Parathyroid adenoma (tissue), 2 donors: ENCODE results near the gene LTBP1.

Experiments used
- H2AFZ ChIP-seq: fragments of 300-600 bp; sonication (generic); one replicate; pipeline ENCODE4 v1.7.0; 2017; ENCODE audit warnings: antibody characterized with exemption, mild to moderate bottlenecking
- H3K27ac ChIP-seq: fragments of 300-600 bp; sonication (generic); one replicate; pipeline ENCODE4 v1.7.0; 2017
- H3K27me3 ChIP-seq: fragments of 300-600 bp; sonication (generic); one replicate; pipeline ENCODE4 v1.7.0; 2017; ENCODE audit warnings: low read length; ENCODE audit not compliant: control insufficient read depth, insufficient read depth
- H3K36me3 ChIP-seq: fragments of 300-600 bp; sonication (generic); one replicate; pipeline ENCODE4 v1.7.0; 2017; ENCODE audit warnings: low read length; ENCODE audit not compliant: control insufficient read depth, insufficient read depth
- H3K4me1 ChIP-seq: fragments of 300-600 bp; sonication (generic); one replicate; pipeline ENCODE4 v1.7.0; 2017; ENCODE audit warnings: control low read depth
- H3K4me2 ChIP-seq: fragments of 300-600 bp; sonication (generic); one replicate; pipeline ENCODE4 v1.7.0; 2017; ENCODE audit warnings: low read length
- H3K4me3 ChIP-seq: fragments of 300-600 bp; sonication (generic); one replicate; pipeline ENCODE4 v1.7.0; 2017; ENCODE audit warnings: low read depth, low read length
- H3K79me2 ChIP-seq: fragments of 300-600 bp; sonication (generic); one replicate; pipeline ENCODE4 v1.7.0; 2017; ENCODE audit warnings: control low read depth
- H3K9ac ChIP-seq: fragments of 300-600 bp; sonication (generic); one replicate; pipeline ENCODE4 v1.7.0; 2017; ENCODE audit warnings: mild to moderate bottlenecking
- H3K9me3 ChIP-seq: fragments of 300-600 bp; sonication (generic); one replicate; pipeline ENCODE4 v1.7.0; 2017; ENCODE audit warnings: low read length; ENCODE audit not compliant: control insufficient read depth
- TF ChIP-seq, protein P1 (sequence below): fragments of 300-600 bp; sonication (generic); IDR thresholded peaks from one replicate; pipeline ENCODE4 v1.7.0; 2017; ENCODE audit warnings: antibody characterized with exemption, mild to moderate bottlenecking
- donor health status: primary hyperparathyroidism.

The LTBP1 gene, protein sequence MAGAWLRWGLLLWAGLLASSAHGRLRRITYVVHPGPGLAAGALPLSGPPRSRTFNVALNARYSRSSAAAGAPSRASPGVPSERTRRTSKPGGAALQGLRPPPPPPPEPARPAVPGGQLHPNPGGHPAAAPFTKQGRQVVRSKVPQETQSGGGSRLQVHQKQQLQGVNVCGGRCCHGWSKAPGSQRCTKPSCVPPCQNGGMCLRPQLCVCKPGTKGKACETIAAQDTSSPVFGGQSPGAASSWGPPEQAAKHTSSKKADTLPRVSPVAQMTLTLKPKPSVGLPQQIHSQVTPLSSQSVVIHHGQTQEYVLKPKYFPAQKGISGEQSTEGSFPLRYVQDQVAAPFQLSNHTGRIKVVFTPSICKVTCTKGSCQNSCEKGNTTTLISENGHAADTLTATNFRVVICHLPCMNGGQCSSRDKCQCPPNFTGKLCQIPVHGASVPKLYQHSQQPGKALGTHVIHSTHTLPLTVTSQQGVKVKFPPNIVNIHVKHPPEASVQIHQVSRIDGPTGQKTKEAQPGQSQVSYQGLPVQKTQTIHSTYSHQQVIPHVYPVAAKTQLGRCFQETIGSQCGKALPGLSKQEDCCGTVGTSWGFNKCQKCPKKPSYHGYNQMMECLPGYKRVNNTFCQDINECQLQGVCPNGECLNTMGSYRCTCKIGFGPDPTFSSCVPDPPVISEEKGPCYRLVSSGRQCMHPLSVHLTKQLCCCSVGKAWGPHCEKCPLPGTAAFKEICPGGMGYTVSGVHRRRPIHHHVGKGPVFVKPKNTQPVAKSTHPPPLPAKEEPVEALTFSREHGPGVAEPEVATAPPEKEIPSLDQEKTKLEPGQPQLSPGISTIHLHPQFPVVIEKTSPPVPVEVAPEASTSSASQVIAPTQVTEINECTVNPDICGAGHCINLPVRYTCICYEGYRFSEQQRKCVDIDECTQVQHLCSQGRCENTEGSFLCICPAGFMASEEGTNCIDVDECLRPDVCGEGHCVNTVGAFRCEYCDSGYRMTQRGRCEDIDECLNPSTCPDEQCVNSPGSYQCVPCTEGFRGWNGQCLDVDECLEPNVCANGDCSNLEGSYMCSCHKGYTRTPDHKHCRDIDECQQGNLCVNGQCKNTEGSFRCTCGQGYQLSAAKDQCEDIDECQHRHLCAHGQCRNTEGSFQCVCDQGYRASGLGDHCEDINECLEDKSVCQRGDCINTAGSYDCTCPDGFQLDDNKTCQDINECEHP (N-terminal part only)

DNA sequence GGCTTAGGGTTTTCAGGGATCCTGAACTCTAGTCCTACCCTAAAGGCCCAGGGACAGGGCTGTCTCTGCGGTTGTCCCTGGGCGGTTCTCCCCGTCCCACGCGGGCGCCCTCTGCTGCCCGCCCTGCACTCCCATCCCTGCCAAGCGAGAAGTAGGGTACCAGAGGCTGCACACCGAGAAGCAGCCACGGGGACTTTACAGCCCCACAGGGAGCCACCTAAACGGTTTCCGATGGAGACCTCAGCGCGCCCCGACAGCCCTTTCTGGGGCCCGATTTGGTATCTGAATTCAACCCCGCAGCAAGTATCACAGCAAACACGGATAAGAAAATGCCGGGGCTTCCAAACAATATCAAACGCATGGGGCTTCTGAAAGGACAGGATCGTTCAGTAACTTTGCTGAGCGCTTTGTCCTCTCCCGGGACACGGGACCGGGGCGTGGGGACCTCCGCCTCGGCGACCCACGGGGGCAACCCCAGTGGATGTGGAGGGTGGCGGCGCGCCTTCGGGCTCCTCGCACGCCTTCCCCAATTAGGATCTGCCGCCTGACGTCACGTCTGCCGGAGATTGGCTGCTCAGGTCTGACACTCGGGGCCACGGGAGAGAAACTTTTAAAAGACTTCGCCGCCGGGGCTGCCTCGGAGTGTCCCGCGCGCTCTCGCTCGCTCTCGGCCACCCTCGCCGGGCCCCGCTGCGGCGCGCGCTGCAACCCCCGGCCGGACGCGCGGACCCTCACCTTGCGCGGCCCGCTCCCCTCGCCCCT is at the start of gene LTBP1:
Gene LTBP1 (plus strand): TSS at position 640 of the 762 bp plus-strand sequence. CDS start 372 bp downstream, outside the sequence.
- no peaks in the 10 kb centered on the region for H3K4me1 ChIP-seq
- H3K79me2 ChIP-seq = no peaks in the 10 kb centered on the region
- H3K9ac ChIP-seq = no peak within 1 kb of the TSS
- no peaks in the 10 kb centered on the region for H3K9me3 ChIP-seq
- H3K36me3 ChIP-seq = no peaks in the 10 kb centered on the region
- H3K27me3 ChIP-seq = no peaks in the 10 kb centered on the region
- H3K4me3 ChIP-seq = peak within 1 kb of the TSS; percentile 60
- H3K4me2 ChIP-seq = peak within 1 kb of the TSS; percentile 84
- H2AFZ ChIP-seq = peak within 1 kb of the TSS; percentile 80
- no peak within 1 kb of the TSS for H3K27ac ChIP-seq
- TF ChIP-seq, protein P1, sequence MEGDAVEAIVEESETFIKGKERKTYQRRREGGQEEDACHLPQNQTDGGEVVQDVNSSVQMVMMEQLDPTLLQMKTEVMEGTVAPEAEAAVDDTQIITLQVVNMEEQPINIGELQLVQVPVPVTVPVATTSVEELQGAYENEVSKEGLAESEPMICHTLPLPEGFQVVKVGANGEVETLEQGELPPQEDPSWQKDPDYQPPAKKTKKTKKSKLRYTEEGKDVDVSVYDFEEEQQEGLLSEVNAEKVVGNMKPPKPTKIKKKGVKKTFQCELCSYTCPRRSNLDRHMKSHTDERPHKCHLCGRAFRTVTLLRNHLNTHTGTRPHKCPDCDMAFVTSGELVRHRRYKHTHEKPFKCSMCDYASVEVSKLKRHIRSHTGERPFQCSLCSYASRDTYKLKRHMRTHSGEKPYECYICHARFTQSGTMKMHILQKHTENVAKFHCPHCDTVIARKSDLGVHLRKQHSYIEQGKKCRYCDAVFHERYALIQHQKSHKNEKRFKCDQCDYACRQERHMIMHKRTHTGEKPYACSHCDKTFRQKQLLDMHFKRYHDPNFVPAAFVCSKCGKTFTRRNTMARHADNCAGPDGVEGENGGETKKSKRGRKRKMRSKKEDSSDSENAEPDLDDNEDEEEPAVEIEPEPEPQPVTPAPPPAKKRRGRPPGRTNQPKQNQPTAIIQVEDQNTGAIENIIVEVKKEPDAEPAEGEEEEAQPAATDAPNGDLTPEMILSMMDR = peak; percentile 75

DNA sequence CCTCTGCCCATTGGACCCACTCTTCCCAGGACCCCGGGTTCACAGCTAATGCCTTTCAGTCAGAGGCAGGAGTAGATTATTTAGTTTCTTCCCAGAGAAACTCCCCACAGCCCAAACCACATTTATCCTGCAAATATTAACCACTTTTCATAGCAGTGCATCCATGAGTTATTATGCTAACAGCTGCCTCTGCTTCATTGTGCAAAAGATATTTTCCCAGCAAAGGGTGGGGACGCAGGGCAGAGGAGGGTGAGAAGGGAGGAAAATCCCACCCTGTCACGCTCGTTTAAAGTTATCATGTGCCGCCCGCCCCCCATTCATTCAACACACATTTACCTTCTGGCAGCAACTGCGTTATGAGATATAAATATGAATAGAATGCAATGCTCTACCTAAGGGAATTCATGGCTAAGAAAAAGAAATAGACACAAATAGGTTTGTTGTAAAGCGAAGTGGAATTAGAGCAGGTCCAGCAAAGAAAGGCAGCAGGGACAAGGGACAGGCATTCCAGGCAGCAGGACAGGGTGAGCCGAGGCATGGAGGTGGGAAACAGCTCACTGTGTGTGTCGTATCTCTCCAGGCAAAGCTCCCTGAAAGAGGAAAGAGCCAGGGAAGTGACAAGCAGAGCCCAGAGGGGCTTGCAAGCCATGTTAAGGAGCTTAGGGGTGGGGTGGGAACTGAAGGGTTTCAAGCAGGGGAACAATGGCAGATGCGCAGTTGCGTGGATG is 46.3 kb upstream of the LTBP1 start:
- TF ChIP-seq, protein P1 = no peak
- no peaks in the 10 kb centered on the region for H3K27me3 ChIP-seq
- H3K4me3 ChIP-seq = no peak overlapping the region
- H3K27ac ChIP-seq = no peak overlapping the region
- no peak overlapping the region for H3K4me2 ChIP-seq
- H3K36me3 ChIP-seq = no peaks in the 10 kb centered on the region
- H3K4me1 ChIP-seq = no peaks in the 10 kb centered on the region
- H3K79me2 ChIP-seq = no peaks in the 10 kb centered on the region
- H3K9me3 ChIP-seq = no peaks in the 10 kb centered on the region
- no peak overlapping the region for H3K9ac ChIP-seq
- no peak overlapping the region for H2AFZ ChIP-seq

DNA sequence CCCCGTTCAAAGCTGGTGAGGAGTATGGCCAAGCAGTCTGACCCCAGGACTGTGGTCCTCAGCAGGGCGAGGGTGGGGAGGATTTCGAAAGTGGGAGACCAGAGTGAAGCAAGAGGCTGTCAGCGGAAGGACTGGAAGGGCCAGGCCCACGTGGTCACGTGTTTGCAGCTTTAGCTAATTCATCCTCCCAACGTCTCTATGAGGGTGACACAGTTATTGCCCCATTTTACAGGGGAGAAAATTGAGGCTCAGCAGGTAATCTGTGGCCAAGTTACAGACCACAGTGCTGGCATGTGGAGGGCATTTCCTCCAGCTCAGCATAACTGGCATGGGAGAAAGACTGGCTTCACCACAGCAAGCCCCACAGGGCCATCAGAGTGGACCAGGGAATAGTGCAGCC is 45.4 kb upstream of the LTBP1 start:
- no peak overlapping the region for H2AFZ ChIP-seq
- no peaks in the 10 kb centered on the region for H3K36me3 ChIP-seq
- no peaks in the 10 kb centered on the region for H3K27me3 ChIP-seq
- H3K4me3 ChIP-seq = no peak overlapping the region
- H3K27ac ChIP-seq = no peak overlapping the region
- no peak overlapping the region for H3K4me2 ChIP-seq
- TF ChIP-seq, protein P1 = no peak
- H3K4me1 ChIP-seq = no peaks in the 10 kb centered on the region
- H3K79me2 ChIP-seq = no peaks in the 10 kb centered on the region
- no peaks in the 10 kb centered on the region for H3K9me3 ChIP-seq
- H3K9ac ChIP-seq = no peak overlapping the region

DNA sequence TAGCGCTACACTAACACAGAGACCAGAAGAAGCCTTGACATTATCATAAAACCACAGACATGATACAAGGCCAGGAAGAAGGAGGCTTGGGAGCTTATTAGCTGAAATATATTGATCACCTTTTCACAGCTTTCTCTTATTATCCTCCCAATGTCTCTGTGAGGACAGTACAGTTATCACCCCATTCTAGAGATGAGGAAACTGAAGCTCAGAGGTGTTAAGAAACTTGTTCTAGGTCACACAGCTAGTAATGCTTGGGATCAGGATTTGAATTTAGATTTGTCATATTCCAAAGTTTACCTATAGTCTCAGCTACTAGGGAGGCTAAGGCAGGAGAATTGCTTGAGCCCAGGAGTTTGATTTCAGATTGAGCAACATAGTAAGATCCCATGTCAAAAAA is 44.6 kb upstream of the LTBP1 start:
- Histone ChIP-seq H3K27ac (no peak overlapping the region), H3K4me1 (no peaks in the 10 kb centered on the region), H3K27me3 (no peaks in the 10 kb centered on the region), H3K4me3 (no peak overlapping the region), H3K4me2 (no peak overlapping the region), H3K9me3 (no peaks in the 10 kb centered on the region), H2AFZ (no peak overlapping the region), H3K9ac (no peak overlapping the region), H3K79me2 (no peaks in the 10 kb centered on the region), H3K36me3 (no peaks in the 10 kb centered on the region)
- TF ChIP-seq, protein P1 = no peak
